ENCODE data around the gene PRELID2. TPM values are rescaled to one million over a fixed set of nuclear protein-coding genes. Genes with fewer than 3 reads are reported as not detected.
A peak's percentile ranks its signal among the peaks of the same experiment; 100 is the strongest.

PRELID2 gene
- total and polyA plus RNA-seq, 9 donors = 2.1 to 20.1 (median 3.1) TPM

GRCh38 chr5:145858959-145859358 is 23.8 kb upstream of the PRELID2 start:
- WGBS (ENCODE audit: insufficient coverage) = 75% methylated on average over 3 of the region's 4 CpGs
- no peaks in the 10 kb centered on the region for H3K27me3 ChIP-seq (ENCODE audit: control insufficient read depth, insufficient read depth, low read length)
- no peak overlapping the region for H3K4me3 ChIP-seq (ENCODE audit: low read length)
- no peak for DNase-seq
- no peaks in the 10 kb centered on the region for H3K36me3 ChIP-seq (ENCODE audit: control insufficient read depth, insufficient read depth, low read length)
- H3K27ac ChIP-seq (ENCODE audit: low read length) = no peak overlapping the region
- no peaks in the 10 kb centered on the region for H3K9me3 ChIP-seq (replicated peaks; ENCODE audit: control insufficient read depth, low read depth, low read length)
- peaks cover 9% of the 10 kb centered on the region for H3K4me1 ChIP-seq (ENCODE audit: control insufficient read depth, insufficient read depth, low read length)

GRCh38 chr5:145856285-145856818 is 21.2 kb upstream of the PRELID2 start:
- Histone ChIP-seq H3K27me3 (ENCODE audit: control insufficient read depth, insufficient read depth, low read length) (no peaks in the 10 kb centered on the region), H3K4me1 (ENCODE audit: control insufficient read depth, insufficient read depth, low read length) (peaks cover 9% of the 10 kb centered on the region), H3K36me3 (ENCODE audit: control insufficient read depth, insufficient read depth, low read length) (no peaks in the 10 kb centered on the region), H3K4me3 (ENCODE audit: low read length) (peak overlapping the region; percentile 46), H3K27ac (ENCODE audit: low read length) (peak overlapping the region; percentile 63), H3K9me3 (replicated peaks; ENCODE audit: control insufficient read depth, low read depth, low read length) (no peaks in the 10 kb centered on the region)
- DNase-seq = peak; percentile 79
- 2% methylated on average over 18 of the region's 25 CpGs for WGBS (ENCODE audit: insufficient coverage)

- no peaks in the 10 kb centered on the region for H3K36me3 ChIP-seq (ENCODE audit: control insufficient read depth, insufficient read depth, low read length)
- no peaks in the 10 kb centered on the region for H3K27me3 ChIP-seq (ENCODE audit: control insufficient read depth, insufficient read depth, low read length)
- peaks cover 9% of the 10 kb centered on the region for H3K4me1 ChIP-seq (ENCODE audit: control insufficient read depth, insufficient read depth, low read length)
- peak overlapping the region; percentile 46 for H3K4me3 ChIP-seq (ENCODE audit: low read length)
- no peak for DNase-seq
- no peaks in the 10 kb centered on the region for H3K9me3 ChIP-seq (replicated peaks; ENCODE audit: control insufficient read depth, low read depth, low read length)
- WGBS (ENCODE audit: insufficient coverage) = no CpG with 5 or more reads among the region's 4 CpGs
- peak overlapping the region; percentile 8 for H3K27ac ChIP-seq (ENCODE audit: low read length)
These were observed 20.7 kb upstream of the PRELID2 start for GRCh38 chr5:145855763-145856267.

- DNase-seq = peak; percentile 17
- H3K36me3 ChIP-seq (ENCODE audit: control insufficient read depth, insufficient read depth, low read length) = no peaks in the 10 kb centered on the region
- peaks cover 9% of the 10 kb centered on the region for H3K4me1 ChIP-seq (ENCODE audit: control insufficient read depth, insufficient read depth, low read length)
- no peaks in the 10 kb centered on the region for H3K27me3 ChIP-seq (ENCODE audit: control insufficient read depth, insufficient read depth, low read length)
- no peaks in the 10 kb centered on the region for H3K9me3 ChIP-seq (replicated peaks; ENCODE audit: control insufficient read depth, low read depth, low read length)
- no CpG with 5 or more reads among the region's 2 CpGs for WGBS (ENCODE audit: insufficient coverage)
- H3K27ac ChIP-seq (ENCODE audit: low read length) = no peak overlapping the region
- H3K4me3 ChIP-seq (ENCODE audit: low read length) = no peak overlapping the region
These were observed 19.6 kb upstream of the PRELID2 start for GRCh38 chr5:145854651-145855258.

GRCh38 chr5:145853781-145854376 is 18.7 kb upstream of the PRELID2 start:
- no peaks in the 10 kb centered on the region for H3K27me3 ChIP-seq (ENCODE audit: control insufficient read depth, insufficient read depth, low read length)
- no peak for DNase-seq
- no peak overlapping the region for H3K4me3 ChIP-seq (ENCODE audit: low read length)
- H3K4me1 ChIP-seq (ENCODE audit: control insufficient read depth, insufficient read depth, low read length) = peaks cover 9% of the 10 kb centered on the region
- no peaks in the 10 kb centered on the region for H3K36me3 ChIP-seq (ENCODE audit: control insufficient read depth, insufficient read depth, low read length)
- H3K9me3 ChIP-seq (replicated peaks; ENCODE audit: control insufficient read depth, low read depth, low read length) = no peaks in the 10 kb centered on the region
- no CpG with 5 or more reads among the region's 3 CpGs for WGBS (ENCODE audit: insufficient coverage)
- H3K27ac ChIP-seq (ENCODE audit: low read length) = no peak overlapping the region

GRCh38 chr5:145852990-145853389 is 17.8 kb upstream of the PRELID2 start:
- no peak overlapping the region for H3K4me3 ChIP-seq (ENCODE audit: low read length)
- H3K9me3 ChIP-seq (replicated peaks; ENCODE audit: control insufficient read depth, low read depth, low read length) = no peaks in the 10 kb centered on the region
- no peak for DNase-seq
- H3K36me3 ChIP-seq (ENCODE audit: control insufficient read depth, insufficient read depth, low read length) = no peaks in the 10 kb centered on the region
- H3K27ac ChIP-seq (ENCODE audit: low read length) = no peak overlapping the region
- H3K4me1 ChIP-seq (ENCODE audit: control insufficient read depth, insufficient read depth, low read length) = peaks cover 9% of the 10 kb centered on the region
- H3K27me3 ChIP-seq (ENCODE audit: control insufficient read depth, insufficient read depth, low read length) = no peaks in the 10 kb centered on the region
- WGBS (ENCODE audit: insufficient coverage) = 31% methylated on average over 2 of the region's 3 CpGs

GRCh38 chr5:145848854-145849253 is 13.7 kb upstream of the PRELID2 start:
- whole genome bisulfite sequencing (ENCODE audit: insufficient coverage) = no CpG with 5 or more reads among the region's 1 CpG
- Histone ChIP-seq H3K27me3 (ENCODE audit: control insufficient read depth, insufficient read depth, low read length) (no peaks in the 10 kb centered on the region), H3K4me1 (ENCODE audit: control insufficient read depth, insufficient read depth, low read length) (no peaks in the 10 kb centered on the region), H3K27ac (ENCODE audit: low read length) (no peak overlapping the region), H3K4me3 (ENCODE audit: low read length) (no peak overlapping the region), H3K9me3 (replicated peaks; ENCODE audit: control insufficient read depth, low read depth, low read length) (no peaks in the 10 kb centered on the region), H3K36me3 (ENCODE audit: control insufficient read depth, insufficient read depth, low read length) (no peaks in the 10 kb centered on the region)
- DNase-seq = no peak

GRCh38 chr5:145847499-145848497 is 12.7 kb upstream of the PRELID2 start:
- no peak overlapping the region for H3K27ac ChIP-seq (ENCODE audit: low read length)
- H3K9me3 ChIP-seq (replicated peaks; ENCODE audit: control insufficient read depth, low read depth, low read length) = no peaks in the 10 kb centered on the region
- no peak for DNase-seq
- no peaks in the 10 kb centered on the region for H3K36me3 ChIP-seq (ENCODE audit: control insufficient read depth, insufficient read depth, low read length)
- H3K4me1 ChIP-seq (ENCODE audit: control insufficient read depth, insufficient read depth, low read length) = no peaks in the 10 kb centered on the region
- no peaks in the 10 kb centered on the region for H3K27me3 ChIP-seq (ENCODE audit: control insufficient read depth, insufficient read depth, low read length)
- no CpG with 5 or more reads among the region's 6 CpGs for WGBS (ENCODE audit: insufficient coverage)
- no peak overlapping the region for H3K4me3 ChIP-seq (ENCODE audit: low read length)

- WGBS (ENCODE audit: insufficient coverage) = no CpG with 5 or more reads among the region's 3 CpGs
- no peaks in the 10 kb centered on the region for H3K4me1 ChIP-seq (ENCODE audit: control insufficient read depth, insufficient read depth, low read length)
- no peaks in the 10 kb centered on the region for H3K27me3 ChIP-seq (ENCODE audit: control insufficient read depth, insufficient read depth, low read length)
- DNase-seq = no peak
- no peak overlapping the region for H3K4me3 ChIP-seq (ENCODE audit: low read length)
- H3K9me3 ChIP-seq (replicated peaks; ENCODE audit: control insufficient read depth, low read depth, low read length) = no peaks in the 10 kb centered on the region
- no peak overlapping the region for H3K27ac ChIP-seq (ENCODE audit: low read length)
- H3K36me3 ChIP-seq (ENCODE audit: control insufficient read depth, insufficient read depth, low read length) = no peaks in the 10 kb centered on the region
These were observed 10.9 kb upstream of the PRELID2 start for GRCh38 chr5:145846081-145846480.

GRCh38 chr5:145841299-145841698 is 6.2 kb upstream of the PRELID2 start:
- Histone ChIP-seq H3K4me1 (ENCODE audit: control insufficient read depth, insufficient read depth, low read length) (no peaks in the 10 kb centered on the region), H3K27me3 (ENCODE audit: control insufficient read depth, insufficient read depth, low read length) (no peaks in the 10 kb centered on the region), H3K4me3 (ENCODE audit: low read length) (no peak overlapping the region), H3K27ac (ENCODE audit: low read length) (no peak overlapping the region), H3K9me3 (replicated peaks; ENCODE audit: control insufficient read depth, low read depth, low read length) (no peaks in the 10 kb centered on the region), H3K36me3 (ENCODE audit: control insufficient read depth, insufficient read depth, low read length) (no peaks in the 10 kb centered on the region)
- DNase-seq = no peak

All from muscle of leg (tissue), 11 donors.